GM11168 (cell line): ENCODE results near the gene CATSPER1.
"Not testable (repeated sequence)": the region's sequence is repeated elsewhere in the genome, so short reads cannot be mapped to it uniquely, and the experiment has no call there.

Experiments
- in situ Hi-C: fragments of 300-500 bp; cut with MboI; formaldehyde crosslinking; loops from one replicate; pipeline ENCODE4 v1.12.0; 2022; ENCODE audit warnings: low sequenced_read_pairs; ENCODE audit not compliant: unreplicated experiment

CATSPER1 gene

DNA sequence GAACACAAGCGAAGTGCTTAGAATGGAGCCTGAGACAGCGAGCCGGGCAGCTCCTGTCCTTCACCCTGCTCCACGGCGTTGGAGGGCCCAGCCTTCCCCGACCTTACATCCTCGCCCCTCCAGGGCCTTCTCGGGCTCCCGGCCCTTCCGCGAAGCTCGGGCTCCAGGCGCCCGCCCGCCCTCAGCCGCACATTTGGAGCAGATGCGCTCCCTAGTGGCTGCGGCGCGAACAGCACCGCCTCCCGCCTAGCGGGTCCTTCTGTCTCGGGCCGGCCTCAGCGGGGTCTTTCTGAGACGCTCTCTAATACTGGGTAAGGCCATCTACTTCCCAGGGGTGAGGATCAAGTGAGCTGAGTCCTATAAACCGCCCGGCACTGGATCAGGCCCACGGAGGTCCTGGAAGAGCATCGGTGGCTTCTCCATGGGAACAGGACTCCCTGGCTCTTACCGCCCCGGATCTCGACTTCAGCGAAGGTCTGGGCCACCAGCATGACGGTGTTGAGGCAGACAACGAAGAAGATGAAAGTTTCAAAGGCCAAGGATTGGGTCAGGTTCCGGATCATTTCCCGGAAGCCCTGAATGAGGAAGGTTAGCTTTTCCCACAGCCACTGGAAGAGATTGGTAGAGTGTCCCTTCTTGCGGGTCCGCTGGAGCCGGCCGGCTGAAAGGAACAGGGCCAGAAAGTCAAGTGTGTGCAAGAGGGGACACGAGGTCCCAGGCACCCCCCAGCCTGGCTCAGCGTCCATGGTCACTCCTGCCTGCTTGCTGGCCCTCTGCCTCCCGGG is 3.7 kb downstream of the CATSPER1 start:
- in situ Hi-C loops = no loop called here

DNA sequence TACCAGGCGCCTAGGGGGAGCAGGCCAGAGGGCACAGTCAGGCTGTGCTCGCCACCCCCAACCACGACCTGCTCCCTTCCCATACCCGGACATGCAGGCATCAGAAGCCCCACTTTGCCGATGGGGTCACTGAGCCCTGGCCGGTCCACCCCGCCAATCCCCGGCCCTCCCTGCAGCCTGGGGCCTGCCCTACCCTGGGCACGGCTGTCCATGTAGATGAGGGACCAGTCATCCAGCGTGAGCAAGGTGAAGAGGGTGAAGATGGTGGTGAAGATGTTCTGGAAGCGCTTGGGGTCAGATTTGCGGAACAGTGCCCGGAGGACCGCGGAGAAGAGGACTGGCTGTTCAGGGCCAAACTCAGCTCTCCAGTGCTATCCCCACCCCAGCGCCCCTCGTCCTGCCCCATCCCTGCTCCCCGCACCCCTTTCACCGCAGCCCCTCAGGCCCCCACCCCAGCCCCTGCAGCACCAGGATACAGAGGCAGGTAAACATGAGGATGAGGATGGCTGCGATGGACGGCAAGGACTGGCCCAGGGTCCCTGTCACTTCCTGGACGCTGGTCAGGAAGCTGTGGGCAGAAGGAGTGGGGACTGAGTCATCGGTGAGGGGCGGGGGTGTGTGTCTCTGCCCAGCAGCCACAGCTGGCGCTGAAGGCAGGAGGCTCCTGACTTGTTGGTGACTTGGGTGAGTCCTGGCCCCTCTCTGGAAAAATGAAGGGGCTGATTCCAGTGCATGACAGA is 5.5 kb downstream of the CATSPER1 start:
- in situ Hi-C loops = no loop called here

DNA sequence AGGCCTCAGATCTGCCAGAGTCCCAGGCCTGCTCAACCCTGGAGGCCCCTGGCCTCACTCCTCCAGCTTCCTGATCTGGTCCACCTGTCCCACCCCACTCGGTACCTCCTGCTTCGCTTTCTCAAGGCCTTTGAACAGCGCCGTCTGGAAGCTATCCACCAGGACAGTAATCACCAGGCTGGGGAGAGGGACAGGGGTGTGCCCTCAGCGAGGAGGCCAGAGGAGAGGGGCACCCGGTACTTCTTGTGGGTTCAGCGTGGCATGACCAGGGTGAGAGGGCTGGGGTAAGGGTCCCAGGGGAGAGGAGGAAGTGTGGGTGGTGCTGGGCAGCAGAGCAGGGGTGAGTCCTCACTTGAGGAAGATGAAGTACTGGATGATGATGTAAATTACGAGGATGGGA is 6.1 kb downstream of the CATSPER1 start:
- in situ Hi-C loops = no loop called here

DNA sequence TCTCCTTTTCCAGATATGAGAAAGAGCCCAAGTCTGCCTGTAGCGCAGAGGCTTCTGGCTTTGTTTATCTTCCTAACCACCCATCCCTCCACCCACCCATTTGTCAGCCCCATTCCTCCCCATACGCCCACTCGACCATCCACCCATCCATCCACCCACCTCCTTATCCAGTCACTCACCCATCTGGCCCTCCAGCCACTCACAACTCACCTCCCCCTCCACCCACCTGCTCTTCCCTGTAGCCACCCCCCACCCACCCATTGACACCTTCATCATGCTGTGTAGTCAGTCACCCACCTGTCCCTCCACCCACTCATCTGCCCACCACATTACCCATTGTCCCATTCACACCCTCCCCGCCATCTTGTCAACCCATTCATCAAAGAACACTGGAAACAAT is 9.0 kb downstream of the CATSPER1 start:
- in situ Hi-C loops = no loop called here

DNA sequence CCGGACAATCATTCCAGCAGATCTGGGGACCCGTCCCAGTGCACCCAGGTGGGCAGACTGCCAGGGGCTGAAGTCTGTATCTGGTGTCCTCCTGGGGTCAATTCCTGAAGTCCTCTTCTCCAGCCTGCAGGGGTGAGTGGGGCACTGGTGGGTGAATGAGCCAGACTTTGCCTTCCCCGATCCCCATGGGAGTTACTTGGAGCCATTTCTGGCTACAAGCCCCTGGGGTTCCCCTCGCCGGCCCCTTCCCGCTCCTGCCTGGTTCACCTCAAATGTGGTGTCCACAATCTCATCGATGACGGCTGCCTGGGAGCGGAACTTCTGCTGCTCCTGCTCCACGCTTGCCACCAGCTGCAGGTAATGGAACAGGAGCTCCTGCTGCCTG is 9.5 kb downstream of the CATSPER1 start:
- in situ Hi-C loops = no loop called here

DNA sequence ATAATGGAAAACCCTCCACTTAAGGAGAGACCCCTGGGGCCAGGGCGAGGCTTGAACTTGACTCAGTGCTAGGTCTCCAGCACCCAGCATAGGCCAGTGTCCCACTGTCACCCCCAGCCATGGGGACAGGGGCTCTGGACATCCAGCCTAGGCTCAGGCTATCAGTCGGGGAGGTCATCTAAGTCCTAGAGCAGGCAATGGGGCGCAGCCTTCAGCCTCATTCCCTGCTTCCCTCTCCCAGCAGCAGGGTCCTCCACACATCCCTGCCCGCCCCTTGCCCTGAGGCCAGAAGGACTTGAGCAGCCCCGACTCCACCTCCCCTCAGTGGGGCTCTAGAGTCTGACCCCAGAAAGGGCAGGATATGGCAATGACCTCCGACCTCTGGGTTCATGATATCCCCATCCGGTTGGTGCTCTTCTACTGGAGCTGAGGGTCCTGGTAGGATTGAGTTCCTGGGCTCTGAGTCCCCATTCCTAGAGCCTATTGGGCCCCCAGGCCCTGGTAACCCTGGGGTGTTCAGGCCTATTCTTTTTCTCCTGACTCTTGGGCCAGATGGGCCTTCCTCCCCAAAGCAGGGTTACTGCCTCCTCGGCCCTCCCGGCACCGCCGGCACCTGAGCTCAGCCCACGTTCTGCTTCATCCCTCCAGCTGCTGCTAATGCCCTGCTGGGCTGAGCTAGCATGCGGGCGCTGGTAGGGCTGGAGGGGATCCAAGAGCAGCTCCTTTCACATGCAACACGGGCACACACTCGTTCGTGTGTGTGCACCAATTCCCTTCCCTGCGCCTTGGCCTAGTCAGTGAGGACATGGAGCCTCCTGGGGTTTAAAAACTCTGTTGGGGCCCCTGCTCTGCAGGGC is 10.1 kb downstream of the CATSPER1 start:
- in situ Hi-C loops = no loop called here

DNA sequence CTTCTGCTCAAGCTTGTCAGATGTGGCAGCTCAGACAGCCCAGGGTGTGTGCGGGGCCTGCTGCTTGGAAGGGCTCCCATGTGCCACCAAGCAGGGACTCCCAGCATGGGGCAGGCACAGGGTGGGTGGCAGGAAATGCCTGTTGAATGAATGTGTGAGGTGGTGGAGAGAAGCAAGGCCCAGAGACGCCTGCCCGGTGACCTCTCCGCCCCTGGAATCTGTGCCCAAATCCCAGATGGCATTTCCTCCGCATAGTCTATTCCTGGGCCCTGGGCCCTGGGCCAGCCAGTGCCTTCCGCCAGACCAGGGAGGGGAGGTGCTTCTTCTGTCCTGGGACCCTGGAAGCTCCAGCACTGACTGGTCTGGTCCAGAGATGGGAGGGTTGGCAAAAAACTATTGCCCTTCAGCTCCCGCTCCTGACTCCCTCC is 10.8 kb downstream of the CATSPER1 start:
- in situ Hi-C loops = no loop called here

DNA sequence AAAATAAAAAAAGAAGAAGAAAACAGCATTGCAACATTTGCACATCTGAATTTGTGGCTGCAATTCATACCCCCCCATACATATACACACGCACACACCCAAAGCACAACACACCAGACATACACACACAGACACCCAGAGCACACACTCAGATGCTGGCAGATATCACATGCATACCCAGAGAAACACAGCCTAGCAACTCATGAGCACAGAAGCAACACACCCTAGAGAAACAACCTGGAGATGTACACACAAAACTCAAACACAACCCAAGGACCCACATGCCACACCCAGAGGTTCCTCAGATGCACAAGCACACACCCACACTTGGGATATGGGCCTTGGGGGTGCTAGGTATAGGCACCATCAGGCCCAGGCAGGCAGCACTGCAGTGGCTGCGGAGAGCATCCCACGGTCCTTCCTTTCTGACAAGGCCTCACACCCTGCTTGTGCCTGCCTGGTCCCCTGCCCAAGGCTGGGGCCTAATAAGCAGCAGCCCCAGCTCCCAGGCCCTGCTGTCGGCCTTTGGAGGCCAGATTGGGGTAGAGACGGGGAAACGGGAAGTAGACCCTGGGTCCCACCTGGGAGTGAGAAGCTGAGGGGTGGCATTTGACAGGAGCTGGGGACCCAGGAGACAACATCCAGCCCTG is 11.3 kb downstream of the CATSPER1 start:
- in situ Hi-C loops = no loop called here

DNA sequence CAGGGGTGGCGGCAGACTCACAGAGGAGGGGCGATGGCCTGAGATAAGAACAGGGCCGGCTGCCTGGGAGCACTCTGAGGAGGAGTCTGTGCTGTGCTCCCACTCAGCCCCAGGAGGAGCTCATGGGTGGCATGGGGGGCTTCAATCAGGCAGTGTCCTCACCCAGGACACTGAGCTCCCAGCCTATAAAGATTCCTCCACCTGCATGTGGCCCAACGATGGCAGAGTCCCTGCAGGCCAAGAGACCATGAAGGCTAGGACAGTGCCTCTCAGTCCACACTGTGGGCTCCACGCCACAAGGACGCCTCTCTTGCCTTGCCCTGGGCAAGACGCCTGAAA is 12.5 kb downstream of the CATSPER1 start:
- in situ Hi-C loops = no loop called here

DNA sequence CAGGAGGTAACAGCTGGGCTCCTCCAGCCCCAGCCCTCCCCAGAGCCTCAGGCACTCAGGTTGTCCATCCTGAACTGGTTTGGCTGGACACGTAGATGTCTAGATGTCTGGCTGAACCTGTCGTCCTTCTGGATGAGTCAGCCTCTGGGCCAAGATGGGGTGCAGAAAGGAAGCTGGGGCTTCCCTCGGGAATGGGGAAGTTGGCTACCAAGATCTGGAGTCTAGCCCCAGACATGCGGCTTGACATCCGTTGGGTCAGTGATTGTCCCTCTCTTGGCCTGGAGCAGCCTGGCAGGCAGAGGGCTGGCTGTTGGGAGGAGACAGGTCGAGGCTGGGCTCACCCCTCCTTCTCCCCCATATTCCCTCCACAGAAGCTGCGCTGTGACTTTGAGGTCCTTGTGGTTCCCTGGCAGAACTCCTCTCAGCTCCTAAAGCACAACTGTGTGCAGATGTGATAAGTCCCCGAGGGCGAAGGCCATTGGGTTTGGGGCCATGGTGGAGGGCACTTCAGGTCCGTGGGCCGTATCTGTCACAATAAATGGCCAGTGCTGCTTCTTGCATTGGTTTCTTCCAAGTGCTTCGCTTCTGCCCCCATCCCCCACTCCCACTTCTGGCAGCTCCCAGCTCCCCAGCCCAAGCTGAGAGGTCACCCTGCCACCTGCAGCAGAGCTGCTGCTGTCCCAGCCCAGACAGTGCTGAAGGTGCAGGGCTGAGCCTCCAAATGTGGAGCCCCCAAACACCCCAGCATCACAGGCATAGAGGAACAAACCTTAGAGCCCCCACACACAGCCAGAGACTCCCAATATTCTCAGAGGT is 13.1 kb downstream of the CATSPER1 start:
- in situ Hi-C loops = no loop called here

DNA sequence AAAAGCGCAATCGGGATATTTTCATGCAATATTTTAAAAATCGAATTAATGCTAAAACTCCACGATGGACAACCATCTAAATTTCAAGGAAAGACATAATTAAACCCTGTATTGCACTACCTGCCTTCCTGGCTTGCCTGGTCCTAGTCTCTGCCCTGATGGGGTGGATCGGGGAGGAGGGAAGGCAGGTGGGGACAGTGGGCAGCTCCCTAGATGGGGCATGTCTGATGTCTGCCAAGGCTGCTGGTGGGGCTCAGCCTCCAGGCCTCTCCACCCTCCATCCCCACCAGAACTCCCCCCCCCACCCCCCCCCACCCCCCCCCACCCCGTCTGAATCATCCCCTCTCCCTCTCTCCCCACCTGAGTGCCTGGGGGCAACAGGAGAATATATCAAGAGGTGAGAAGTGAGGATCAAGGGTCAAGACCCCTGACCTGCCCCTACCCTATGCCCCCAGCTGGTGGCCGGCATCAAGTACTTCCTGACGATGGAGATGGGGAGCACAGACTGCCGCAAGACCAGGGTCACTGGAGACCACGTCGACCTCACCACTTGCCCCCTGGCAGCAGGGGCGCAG is 13.8 kb downstream of the CATSPER1 start:
- in situ Hi-C loops = no loop called here

DNA sequence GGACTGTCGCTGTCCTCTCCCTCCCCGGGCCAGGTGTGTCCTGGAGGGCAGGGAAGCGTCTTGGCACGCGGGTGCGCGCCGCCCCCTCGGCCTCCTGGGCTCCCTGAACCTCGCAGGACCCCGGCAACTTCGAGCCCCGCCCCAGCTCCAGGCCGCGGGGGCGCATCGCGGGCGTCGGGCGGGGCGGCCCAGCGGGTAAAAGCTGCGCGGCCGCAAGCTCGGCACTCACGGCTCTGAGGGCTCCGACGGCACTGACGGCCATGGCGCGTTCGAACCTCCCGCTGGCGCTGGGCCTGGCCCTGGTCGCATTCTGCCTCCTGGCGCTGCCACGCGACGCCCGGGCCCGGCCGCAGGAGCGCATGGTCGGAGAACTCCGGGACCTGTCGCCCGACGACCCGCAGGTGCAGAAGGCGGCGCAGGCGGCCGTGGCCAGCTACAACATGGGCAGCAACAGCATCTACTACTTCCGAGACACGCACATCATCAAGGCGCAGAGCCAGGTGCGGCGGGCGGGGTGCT is 14.4 kb downstream of the CATSPER1 start, which contains the start of gene CST6:
Gene CST6 (plus strand): TSS at position 224 of the 519 bp plus-strand sequence. CDS start 37 bp downstream, at position 261.
- in situ Hi-C loops = no loop called here

DNA sequence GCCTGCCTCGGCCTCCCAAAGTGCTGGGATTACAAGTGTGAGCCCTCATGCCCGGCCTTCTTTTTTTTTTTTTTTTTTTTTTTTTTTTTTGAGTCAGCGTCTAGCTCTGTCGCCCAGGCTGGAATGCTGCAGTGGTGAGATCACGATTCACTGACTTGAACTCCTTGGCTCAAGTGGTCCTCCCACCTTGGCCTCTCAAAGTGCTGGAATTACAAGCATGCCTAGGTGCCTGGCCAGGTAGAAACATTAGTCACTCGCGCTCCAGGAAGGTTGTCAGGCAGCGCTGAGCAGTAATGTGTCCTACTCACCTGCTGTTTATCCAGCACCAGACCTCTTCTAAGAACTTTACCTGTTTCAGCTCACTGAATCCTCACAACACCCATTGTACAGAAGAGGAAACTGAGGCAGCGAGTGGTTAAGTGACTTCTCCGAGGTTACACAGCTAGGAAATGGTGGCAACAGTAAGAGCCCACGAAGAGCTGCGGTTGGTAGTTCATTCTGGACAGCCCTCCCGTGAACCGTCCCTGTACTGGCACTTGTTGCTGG is 15.0 kb downstream of the CATSPER1 start:
- in situ Hi-C loops = no loop called here

DNA sequence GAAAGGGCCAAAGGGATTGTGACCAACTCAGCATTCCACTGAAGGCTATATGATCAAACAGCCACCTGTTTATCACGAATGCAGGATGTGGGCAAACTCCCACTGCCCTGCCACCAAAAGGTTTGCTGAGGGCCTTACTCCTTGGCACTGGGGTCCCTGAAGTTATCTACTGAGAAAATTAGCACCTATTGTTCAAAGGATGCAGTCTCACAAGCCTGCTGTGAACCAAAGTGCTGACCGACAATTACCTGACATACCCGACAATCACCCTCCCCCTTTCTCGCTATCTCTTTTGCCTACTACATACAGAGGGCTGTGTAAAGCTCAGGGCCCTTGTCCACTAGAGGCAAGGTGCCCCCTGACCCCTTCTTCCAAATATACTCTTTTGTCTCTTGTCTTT is 16.2 kb downstream of the CATSPER1 start:
- in situ Hi-C loops = not testable (repeated sequence)

DNA sequence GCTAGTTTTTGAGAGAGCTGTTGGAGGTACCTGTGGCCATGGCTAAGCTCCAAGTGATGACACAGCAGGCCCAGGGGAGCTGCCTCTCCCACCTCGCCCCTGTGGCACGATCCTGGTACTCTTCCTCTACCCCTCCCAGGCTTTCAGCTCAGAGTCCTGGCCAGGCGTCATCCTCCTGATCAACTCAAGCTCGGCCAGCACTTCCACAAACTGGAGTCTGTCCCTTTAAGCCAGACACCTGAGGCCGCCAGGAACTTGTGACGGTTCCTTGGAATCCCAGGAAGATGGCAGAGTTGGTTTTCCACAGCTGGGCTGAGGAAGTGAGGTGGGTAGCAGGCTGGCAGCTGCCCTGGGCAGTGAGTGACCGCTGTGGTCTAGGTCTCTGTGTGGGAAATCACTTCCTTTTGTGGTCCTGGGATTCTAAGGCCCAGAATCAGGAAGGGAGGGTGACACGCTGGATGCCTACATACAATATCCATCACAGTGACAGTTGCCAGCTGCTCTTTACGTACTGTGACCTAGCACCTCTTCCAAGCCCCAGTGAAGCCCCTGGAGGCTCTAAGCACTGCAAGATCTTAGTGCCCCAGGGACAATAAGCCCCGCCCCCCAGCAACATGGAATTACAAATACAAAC is 17.7 kb downstream of the CATSPER1 start:
- in situ Hi-C loops = no loop called here

DNA sequence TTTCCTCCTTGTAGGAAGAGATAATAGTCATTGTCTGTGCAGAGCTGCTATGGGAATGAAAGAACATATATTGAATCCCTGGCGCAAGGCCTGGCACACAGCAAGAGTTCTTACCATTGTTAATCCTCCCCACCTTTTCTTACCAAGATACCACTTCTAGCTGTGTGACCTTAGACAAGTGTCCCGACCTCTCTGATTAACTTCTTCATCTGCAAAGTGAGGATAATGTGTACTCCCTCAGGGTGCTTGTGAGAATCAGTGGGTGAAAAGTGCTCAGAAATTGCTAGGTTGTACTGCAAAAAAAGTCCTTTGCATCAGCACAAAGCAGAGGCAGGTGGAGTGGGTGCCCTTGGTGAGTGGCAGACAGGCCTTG is 18.2 kb downstream of the CATSPER1 start:
- in situ Hi-C loops = no loop called here

DNA sequence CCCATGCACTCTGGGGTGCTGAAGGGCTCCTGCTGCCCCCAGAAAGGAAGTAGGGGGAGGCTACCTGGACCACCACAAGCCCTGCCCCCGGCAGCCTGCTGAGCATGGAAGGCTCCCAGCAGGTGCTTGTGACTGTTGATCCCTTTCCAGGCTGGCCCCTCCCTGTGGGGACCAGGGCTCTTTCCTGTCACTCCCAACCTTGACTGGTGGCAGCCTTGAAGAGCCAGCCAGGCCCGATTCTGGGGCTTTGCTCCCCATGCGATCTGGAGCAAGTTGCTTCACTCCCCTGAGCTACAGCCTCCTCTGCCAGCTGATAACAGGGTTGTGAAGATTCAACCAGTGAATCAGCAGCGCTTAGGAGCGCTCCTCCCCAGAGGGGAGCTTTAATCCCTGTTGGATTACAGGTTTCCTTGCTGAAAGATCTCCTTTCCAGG is 19.1 kb downstream of the CATSPER1 start:
- in situ Hi-C loops = no loop called here

DNA sequence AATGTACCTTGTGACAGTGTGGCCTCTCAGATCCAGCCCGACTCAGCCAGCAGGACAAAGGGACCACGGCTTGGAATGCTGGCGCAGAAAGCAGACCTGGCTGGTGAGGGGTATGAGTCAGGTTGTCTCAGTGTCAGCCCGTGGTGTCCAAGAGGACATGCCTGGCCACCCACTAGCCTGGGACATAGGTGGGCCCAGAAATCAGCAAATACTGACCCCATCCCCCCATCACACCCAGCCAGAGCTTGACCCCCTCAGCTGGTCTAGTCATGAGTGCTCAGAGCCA is 19.4 kb downstream of the CATSPER1 start:
- in situ Hi-C loops = no loop called here
